ENCODE measurements around the gene NUDCD2. TPM values are rescaled to one million over a fixed set of nuclear protein-coding genes. Genes with fewer than 3 reads are reported as not detected.
"Not testable (repeated sequence)": the region's sequence is repeated elsewhere in the genome, so short reads cannot be mapped to it uniquely, and the experiment has no call there.

Gene NUDCD2
- total RNA-seq, 1 donor from 2014 or later, result 48.0 TPM

DNA sequence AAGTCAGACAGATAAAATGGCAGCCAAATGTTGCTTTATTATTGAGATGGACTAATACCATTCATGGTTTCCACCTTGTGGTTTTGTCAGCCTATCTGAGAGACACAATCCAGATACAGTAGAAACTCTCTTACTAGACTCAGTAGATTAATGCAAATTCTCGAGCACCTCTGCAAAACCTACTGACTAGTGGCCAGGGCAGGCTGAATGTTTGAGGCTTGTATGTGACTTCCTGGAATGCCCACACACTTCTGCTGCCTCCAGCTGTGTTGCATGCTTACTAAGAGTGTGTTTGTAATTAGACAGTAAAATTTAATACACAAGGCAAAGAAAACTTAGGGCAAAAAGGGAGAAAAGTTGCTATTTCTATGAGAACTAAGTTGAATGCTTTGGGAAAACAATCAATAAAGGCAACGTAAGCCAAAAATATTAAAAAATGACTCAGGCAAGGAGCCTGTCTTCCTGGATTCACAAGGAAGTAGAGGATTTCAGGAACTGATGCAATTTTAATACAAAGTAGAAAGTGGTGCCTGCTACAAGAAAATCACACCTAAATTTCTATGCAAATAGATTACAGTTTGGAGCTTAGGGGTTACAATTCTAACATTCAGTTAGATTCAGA, 52.8 kb downstream of the NUDCD2 start:
- no peaks in the 10 kb centered on the region for H3K36me3 Mint-ChIP-seq (ENCODE audit: low read depth)
- H3K27ac Mint-ChIP-seq, result no peak overlapping the region
- no peaks in the 10 kb centered on the region for H3K9me3 Mint-ChIP-seq
- H3K4me3 Mint-ChIP-seq (ENCODE audit: low read depth), result no peak overlapping the region
- peaks cover 2% of the 10 kb centered on the region for H3K4me1 Mint-ChIP-seq (ENCODE audit: low read depth)
- DNase-seq (ENCODE audit: low spot score), result no peak
- intact Hi-C loops (cut with micrococcal nuclease), result loop anchor here (5.0 kb wide), 2 partner anchors 55 to 95 kb away; no protein-coding TSS in a partner anchor
- peaks cover 11% of the 10 kb centered on the region for H3K27me3 Mint-ChIP-seq (ENCODE audit: low read depth)

DNA sequence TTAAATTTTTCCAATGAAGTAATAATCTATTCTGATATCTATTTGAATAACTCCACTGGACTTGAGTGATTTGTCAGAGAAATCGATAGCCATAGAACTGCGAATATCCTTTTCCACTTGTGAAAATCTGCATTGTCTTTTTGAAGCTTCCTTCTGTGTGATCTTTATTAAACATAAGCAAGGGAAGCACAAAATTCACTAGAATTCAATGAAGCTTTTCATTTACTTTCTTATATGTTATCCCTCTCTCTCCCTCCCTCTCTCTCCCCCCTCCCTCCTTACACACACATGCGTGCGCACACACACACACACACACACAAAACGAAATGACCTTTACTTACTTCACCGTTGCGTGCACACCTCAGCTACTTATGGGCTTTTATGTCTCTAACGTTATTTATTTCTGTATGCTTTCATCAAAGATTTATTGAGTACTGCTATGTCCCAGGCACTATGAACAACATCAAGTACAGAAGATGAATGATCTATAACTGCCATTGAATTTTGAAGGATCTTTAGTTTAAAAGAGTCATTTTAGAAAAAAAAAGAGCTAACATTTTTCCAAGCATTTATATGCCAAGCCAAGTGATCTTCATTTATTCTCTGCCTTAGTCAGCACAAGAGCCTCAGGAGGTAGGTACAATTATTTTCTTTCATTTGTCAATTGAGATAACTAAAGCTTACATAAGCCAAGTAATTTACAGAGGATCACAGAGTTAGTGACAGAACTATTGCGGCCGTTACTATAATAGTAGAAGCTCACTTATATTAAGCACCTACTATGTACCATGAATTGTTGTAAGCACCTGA, 55.3 kb downstream of the NUDCD2 start:
- intact Hi-C loops (cut with micrococcal nuclease), result loop anchor here (5.0 kb wide), 2 partner anchors 52 to 92 kb away; no protein-coding TSS in a partner anchor
- H3K9me3 Mint-ChIP-seq, result no peaks in the 10 kb centered on the region
- no peaks in the 10 kb centered on the region for H3K36me3 Mint-ChIP-seq (ENCODE audit: low read depth)
- H3K27ac Mint-ChIP-seq, result no peak overlapping the region
- peaks cover 2% of the 10 kb centered on the region for H3K4me1 Mint-ChIP-seq (ENCODE audit: low read depth)
- DNase-seq (ENCODE audit: low spot score), result no peak
- no peak overlapping the region for H3K4me3 Mint-ChIP-seq (ENCODE audit: low read depth)
- peaks cover 13% of the 10 kb centered on the region for H3K27me3 Mint-ChIP-seq (ENCODE audit: low read depth)

DNA sequence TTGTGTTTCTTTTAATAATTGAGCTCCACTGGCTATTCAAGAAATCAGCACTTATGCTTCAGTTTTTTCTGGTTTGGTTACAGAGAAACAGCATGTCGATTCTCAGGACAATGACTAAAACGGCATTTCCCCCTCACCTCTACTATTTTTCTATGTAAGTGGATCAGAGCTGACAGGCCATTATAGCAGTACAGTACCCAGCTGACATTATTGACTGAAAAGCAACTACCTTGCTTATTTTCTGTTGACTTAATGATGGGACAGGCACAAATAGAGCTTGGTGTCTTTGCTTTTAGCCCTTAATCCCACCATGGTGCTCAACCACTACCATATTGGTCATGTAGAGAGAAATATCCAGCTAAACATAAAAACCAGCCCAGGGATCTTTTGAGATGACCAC, 57.9 kb downstream of the NUDCD2 start:
- H3K36me3 Mint-ChIP-seq (ENCODE audit: low read depth), result no peaks in the 10 kb centered on the region
- H3K27ac Mint-ChIP-seq, result no peak overlapping the region
- intact Hi-C loops (cut with micrococcal nuclease), result no loop called here

DNA sequence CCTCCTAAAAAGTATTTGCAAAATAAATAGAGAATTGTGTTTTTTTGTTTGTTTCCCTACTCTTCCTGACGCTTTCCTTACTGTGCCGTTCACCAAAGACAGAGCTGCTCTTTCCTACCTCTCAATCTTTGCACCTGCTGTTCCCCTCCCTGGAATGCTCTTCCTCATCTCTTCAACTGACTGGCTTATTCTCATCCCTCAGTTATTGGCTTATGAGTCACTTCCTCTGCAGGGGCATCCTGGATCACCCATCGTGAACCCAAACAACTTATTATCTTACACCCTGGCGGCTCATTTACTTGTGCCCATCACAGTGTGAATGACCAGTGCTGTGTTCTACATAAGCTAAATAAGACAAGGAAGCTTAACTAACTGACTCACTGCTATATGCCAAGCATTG, 58.6 kb downstream of the NUDCD2 start:
- H3K9me3 Mint-ChIP-seq, result no peaks in the 10 kb centered on the region
- no peak overlapping the region for H3K27ac Mint-ChIP-seq
- peaks cover 11% of the 10 kb centered on the region for H3K27me3 Mint-ChIP-seq (ENCODE audit: low read depth)
- no peaks in the 10 kb centered on the region for H3K4me1 Mint-ChIP-seq (ENCODE audit: low read depth)
- no peak overlapping the region for H3K4me3 Mint-ChIP-seq (ENCODE audit: low read depth)
- DNase-seq (ENCODE audit: low spot score), result no peak
- no peaks in the 10 kb centered on the region for H3K36me3 Mint-ChIP-seq (ENCODE audit: low read depth)
- intact Hi-C loops (cut with micrococcal nuclease), result no loop called here

More for the DNA sequence above, 57.9 kb downstream of the NUDCD2 start:
- Mint-ChIP-seq H3K27me3 (ENCODE audit: low read depth) (peaks cover 11% of the 10 kb centered on the region), H3K9me3 (no peaks in the 10 kb centered on the region), H3K4me1 (ENCODE audit: low read depth) (no peaks in the 10 kb centered on the region), H3K4me3 (ENCODE audit: low read depth) (no peak overlapping the region)
- no peak for DNase-seq (ENCODE audit: low spot score)

DNA sequence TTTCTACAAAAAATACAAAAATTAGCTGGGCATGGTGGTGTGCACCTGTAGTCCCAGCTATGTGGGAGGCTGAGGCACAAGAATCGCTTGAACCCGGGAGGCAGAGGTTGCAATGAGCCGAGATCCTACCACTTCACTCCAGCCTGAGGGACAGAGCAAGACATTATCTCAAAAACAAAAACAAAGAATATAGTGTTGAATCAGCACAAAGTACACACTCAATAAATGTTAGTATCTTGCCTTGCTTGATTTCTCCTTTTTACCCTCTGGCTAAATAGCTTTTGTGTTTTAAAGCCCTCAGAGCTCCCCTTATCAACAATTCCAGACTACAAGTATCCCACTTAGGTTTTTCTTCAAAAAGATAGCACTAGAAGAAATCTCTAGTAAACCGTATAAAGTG, 60.0 kb downstream of the NUDCD2 start:
- DNase-seq (ENCODE audit: low spot score), result no peak
- intact Hi-C loops (cut with micrococcal nuclease), result no loop called here
- Mint-ChIP-seq H3K27ac (no peak overlapping the region), H3K4me1 (ENCODE audit: low read depth) (no peaks in the 10 kb centered on the region), H3K4me3 (ENCODE audit: low read depth) (no peak overlapping the region), H3K27me3 (ENCODE audit: low read depth) (peaks cover 7% of the 10 kb centered on the region), H3K36me3 (ENCODE audit: low read depth) (no peaks in the 10 kb centered on the region), H3K9me3 (no peaks in the 10 kb centered on the region)

DNA sequence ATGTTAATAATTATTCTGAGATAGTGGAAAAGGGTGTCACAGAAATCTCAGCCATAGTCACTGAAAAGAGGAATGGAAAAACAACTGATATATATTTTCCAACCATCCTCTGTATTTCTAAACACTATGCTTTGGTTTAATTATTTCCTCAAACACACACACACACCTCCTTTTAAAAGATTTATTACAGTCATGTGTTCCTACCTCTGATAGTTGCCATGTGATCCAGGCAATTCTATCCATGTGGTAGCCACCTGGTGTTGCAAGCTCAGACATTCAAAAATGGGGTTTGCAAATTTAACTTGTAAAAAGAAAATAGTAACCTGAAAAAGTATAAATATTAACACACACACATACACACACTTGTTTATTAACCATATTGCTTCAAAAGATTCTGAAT, 62.5 kb downstream of the NUDCD2 start:
- Mint-ChIP-seq H3K4me3 (ENCODE audit: low read depth) (no peak overlapping the region), H3K27me3 (ENCODE audit: low read depth) (peaks cover 2% of the 10 kb centered on the region), H3K4me1 (ENCODE audit: low read depth) (no peaks in the 10 kb centered on the region), H3K36me3 (ENCODE audit: low read depth) (no peaks in the 10 kb centered on the region), H3K27ac (no peak overlapping the region), H3K9me3 (no peaks in the 10 kb centered on the region)
- intact Hi-C loops (cut with micrococcal nuclease), result no loop called here
- DNase-seq (ENCODE audit: low spot score), result no peak

DNA sequence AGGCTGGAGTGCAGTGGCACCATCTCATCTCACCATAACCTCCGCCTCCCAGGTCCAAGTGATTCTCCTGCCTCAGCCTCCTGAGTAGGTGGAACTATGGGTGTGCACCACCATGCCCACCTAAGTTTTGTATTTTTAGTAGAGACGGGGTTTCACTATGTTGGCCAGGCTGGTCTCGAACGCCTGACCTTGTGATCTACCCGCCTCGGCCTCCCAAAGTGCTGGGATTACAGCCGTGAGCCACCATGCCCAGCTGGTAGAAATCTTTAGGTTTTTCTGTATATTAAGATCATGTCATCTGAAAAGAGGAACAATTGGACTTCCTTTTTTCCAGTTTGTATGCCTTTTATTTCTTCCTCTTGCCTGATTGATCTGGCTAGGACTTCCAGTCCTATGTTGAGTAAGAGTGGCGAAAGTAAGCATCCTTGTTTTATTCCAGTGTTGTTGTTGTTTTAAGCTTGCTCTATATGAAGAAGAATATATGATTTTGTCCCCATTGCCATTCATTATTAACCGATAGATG, 63.0 kb downstream of the NUDCD2 start:
- H3K36me3 Mint-ChIP-seq (ENCODE audit: low read depth); intact Hi-C loops (cut with micrococcal nuclease); H3K4me3 Mint-ChIP-seq (ENCODE audit: low read depth); H3K27me3 Mint-ChIP-seq (ENCODE audit: low read depth); H3K27ac Mint-ChIP-seq; H3K9me3 Mint-ChIP-seq; DNase-seq (ENCODE audit: low spot score); H3K4me1 Mint-ChIP-seq (ENCODE audit: low read depth): not testable (repeated sequence)

Other genes starting within 250 kb of the NUDCD2 start
- gene CCNG1, start 22.5 kb downstream of the NUDCD2 start, total RNA-seq, result 87.8 and 89.4 TPM in 2 replicates
- 39.3 and 40.3 TPM in 2 replicates for gene HMMR, start 530 bp upstream of the NUDCD2 start, total RNA-seq
- 93.2 and 98.9 TPM in 2 replicates for gene MAT2B, start 45.5 kb upstream of the NUDCD2 start, total RNA-seq